Adrenal gland (tissue), 5 donors: ENCODE data around the gene PPP2CA.

Experiments
- CTCF ChIP-seq, 6 experiments: fragments of 450-650 bp in 4 of 6; fragments of 200-600 bp in 2 of 6; sonication (generic) in 1 of 6; IDR thresholded peaks; 1 replicate in 5 of 6; 2 replicates in 1 of 6; pipeline versions ENCODE4 v1.5.1 to v1.8.0; 2016 to 2021; ENCODE audit warnings: antibody characterized with exemption in 6 of 6, mild to moderate bottlenecking in 2 of 6, moderate library complexity in 1 of 6
- POLR2A ChIP-seq, 2 donors: fragments of 450-650 bp; IDR thresholded peaks; one replicate each; pipeline ENCODE4 v1.6.1; 2017; ENCODE audit warnings: antibody characterized with exemption in 2 of 2, mild to moderate bottlenecking in 2 of 2, moderate library complexity in 1 of 2
- donor health status: DM: no; HTN: no; CAD: no.

GRCh38 chr5:134189031-134189430, 36.8 kb downstream of the PPP2CA start:
- TF ChIP-seq CTCF (IDR thresholded peaks at IDR 0.05) (no peak), POLR2A (IDR thresholded peaks at IDR 0.05) (no peak)
